SK-N-SH (cell line): ENCODE data around the gene ANO6. TPM values are rescaled to one million over a fixed set of nuclear protein-coding genes. Genes with fewer than 3 reads are reported as not detected.
A peak's percentile ranks its signal among the peaks of the same experiment; 100 is the strongest.

ENCODE experiments used
- CTCF ChIA-PET: fragments of 300-600, 350-600 bp; formaldehyde crosslinking; extraction: SDS; loops from one replicate; lab custom pipeline; 2021; lab: Yijun Ruan, JAX
- POLR2A ChIA-PET: fragments of 350-600 bp; sonication (Branson Sonifier 250); formaldehyde crosslinking; extraction: SDS; loops from one replicate; lab custom pipeline; 2020; ENCODE audit warnings: antibody characterized with exemption, inconsistent platforms; lab: Yijun Ruan, JAX
- DNase-seq: peaks from one replicate; pipeline ENCODE4 v3.0.0; 2012
- H2AFZ ChIP-seq: fragments of 200-600 bp; sonication (generic); 2 replicates; pipeline ENCODE4 v1.8.1; 2016; ENCODE audit warnings: antibody characterized with exemption, mild to moderate bottlenecking, low read depth
- H3F3A ChIP-seq: fragments of 200-600 bp; sonication (generic); replicated peaks from 2 replicates; pipeline ENCODE3; 2016; ENCODE audit warnings: antibody characterized with exemption, mild to moderate bottlenecking; ENCODE audit not compliant: insufficient read depth
- H3K27ac ChIP-seq, 2 experiments: fragments of 200-500 bp in 1 of 2; fragments of 200-600 bp in 1 of 2; sonication (Bioruptor generic) in 1 of 2; sonication (generic), shearing (Covaris generic) in 1 of 2; 2 replicates each; pipeline versions ENCODE4 v1.5.1 to v1.6.1; 2014 to 2016; ENCODE audit warnings: low read depth in 2 of 2, inconsistent platforms in 1 of 2, low read length in 1 of 2, mild to moderate bottlenecking in 1 of 2, mixed read lengths in 1 of 2
- H3K27me3 ChIP-seq: fragments of 200-600 bp; sonication (generic), shearing (Covaris generic); 2 replicates; pipeline ENCODE4 v1.6.1; 2016; ENCODE audit warnings: mixed run types; ENCODE audit not compliant: insufficient read depth
- H3K36me3 ChIP-seq, 2 experiments: fragments of 200-500 bp in 1 of 2; fragments of 200-600 bp in 1 of 2; sonication (Bioruptor generic) in 1 of 2; sonication (generic) in 1 of 2; replicated peaks in 1 of 2; 2 replicates each; pipeline versions ENCODE3 to v1.5.1; 2014 to 2016; ENCODE audit warnings: low read length in 1 of 2, mild to moderate bottlenecking in 1 of 2; ENCODE audit not compliant: insufficient read depth in 2 of 2, control insufficient read depth in 1 of 2
- H3K4me1 ChIP-seq, 2 experiments: fragments of 200-500 bp in 1 of 2; fragments of 200-600 bp in 1 of 2; sonication (Bioruptor generic) in 1 of 2; sonication (generic), shearing (Covaris generic) in 1 of 2; 2 replicates each; pipeline versions ENCODE4 v1.5.1 to v1.6.1; 2014 to 2016; ENCODE audit warnings: low read depth in 1 of 2, low read length in 1 of 2, mixed run types in 1 of 2; ENCODE audit not compliant: insufficient read depth in 2 of 2, control insufficient read depth in 1 of 2
- H3K4me2 ChIP-seq: fragments of 200-600 bp; sonication (generic), shearing (Covaris generic); 2 replicates; pipeline ENCODE4 v1.6.1; 2017; ENCODE audit warnings: mixed run types
- H3K4me3 ChIP-seq, 2 experiments: fragments of 200-500 bp in 1 of 2; fragments of 200-600 bp in 1 of 2; sonication (Bioruptor generic) in 1 of 2; sonication (generic), shearing (Covaris generic) in 1 of 2; 2 replicates each; pipeline versions ENCODE4 v1.5.1 to v1.8.1; 2014 to 2016; ENCODE audit warnings: low read depth in 2 of 2, inconsistent platforms in 1 of 2, low read length in 1 of 2, mild to moderate bottlenecking in 1 of 2, mixed read lengths in 1 of 2, moderate library complexity in 1 of 2
- H3K79me2 ChIP-seq: fragments of 200-600 bp; sonication (generic); 2 replicates; pipeline ENCODE4 v1.8.1; 2017; ENCODE audit warnings: mild to moderate bottlenecking; ENCODE audit not compliant: insufficient read depth
- H3K9ac ChIP-seq: fragments of 200-600 bp; sonication (generic); 2 replicates; pipeline ENCODE4 v1.6.1; 2017; ENCODE audit warnings: mixed run types
- H3K9me2 ChIP-seq: fragments of 200-600 bp; sonication (generic); 2 replicates; pipeline ENCODE4 v1.6.1; 2017; ENCODE audit warnings: mixed run types
- H3K9me3 ChIP-seq: fragments of 200-600 bp; sonication (generic); 2 replicates; pipeline ENCODE4 v1.6.1; 2017; ENCODE audit warnings: mixed run types, mild to moderate bottlenecking, moderate library complexity
- H4K20me1 ChIP-seq: fragments of 200-600 bp; sonication (generic); 2 replicates; pipeline ENCODE4 v1.6.1; 2017; ENCODE audit warnings: mild to moderate bottlenecking, mixed run types; ENCODE audit not compliant: insufficient read depth
- CHD2 ChIP-seq: fragments of 150-350 bp; IDR thresholded peaks from 2 replicates; pipeline ENCODE4 v1.6.1; 2018; ENCODE audit warnings: low read length; ENCODE audit not compliant: partially characterized antibody
- ELF1 ChIP-seq: IDR thresholded peaks from 2 replicates; pipeline ENCODE4 v1.4.0; 2012
- FOSL2 ChIP-seq: IDR thresholded peaks from 2 replicates; pipeline ENCODE4 v1.4.0; 2012; ENCODE audit warnings: low read depth, mild to moderate bottlenecking, moderate library complexity, borderline replicate concordance
- FOXJ3 ChIP-seq: sonication (generic); formaldehyde crosslinking; IDR thresholded peaks from 2 replicates; pipeline ENCODE4 v1.5.1; 2020; ENCODE audit warnings: mild to moderate bottlenecking, missing genetic modification reagents
- FOXM1 ChIP-seq: IDR thresholded peaks from 2 replicates; pipeline ENCODE4 v1.4.0; 2012; ENCODE audit warnings: low read depth, mild to moderate bottlenecking
- GABPA ChIP-seq: IDR thresholded peaks from 2 replicates; pipeline ENCODE4 v1.4.0; 2012; ENCODE audit warnings: low read depth, mild to moderate bottlenecking
- GATA2 ChIP-seq: sonication (generic); formaldehyde crosslinking; IDR thresholded peaks from 2 replicates; pipeline ENCODE4 v1.5.0; 2020; ENCODE audit warnings: mild to moderate bottlenecking, missing genetic modification reagents
- JUND ChIP-seq: IDR thresholded peaks from 2 replicates; pipeline ENCODE4 v1.4.0; 2012
- MXI1 ChIP-seq: IDR thresholded peaks from 2 replicates; pipeline ENCODE4 v1.6.1; 2012; ENCODE audit warnings: mild to moderate bottlenecking, low read depth, low read length, improper control_type of control experiment
- NFIC ChIP-seq: IDR thresholded peaks from 2 replicates; pipeline ENCODE4 v1.4.0; 2012; ENCODE audit warnings: borderline replicate concordance
- NRF1 ChIP-seq: IDR thresholded peaks from 2 replicates; pipeline ENCODE4 v1.6.1; 2012; ENCODE audit warnings: low read depth, mild to moderate bottlenecking, low read length
- POLR2AphosphoS5 ChIP-seq: IDR thresholded peaks from 2 replicates; pipeline ENCODE4 v1.6.1; 2012; ENCODE audit warnings: low read depth, low read length
- RCOR1 ChIP-seq: fragments of 150-350 bp; IDR thresholded peaks from 2 replicates; pipeline ENCODE4 v1.6.1; 2017; ENCODE audit warnings: antibody characterized with exemption, low read length
- RFX5 ChIP-seq: IDR thresholded peaks from 2 replicates; pipeline ENCODE4 v1.6.1; 2012; ENCODE audit warnings: mild to moderate bottlenecking, improper control_type of control experiment, low read length
- SIN3A ChIP-seq: IDR thresholded peaks from 2 replicates; pipeline ENCODE4 v1.6.1; 2012; ENCODE audit warnings: low read depth, mild to moderate bottlenecking, low read length, moderate library complexity, borderline replicate concordance
- TAF1 ChIP-seq: IDR thresholded peaks from 2 replicates; pipeline ENCODE4 v1.6.1; 2012; ENCODE audit warnings: low read depth, mild to moderate bottlenecking, low read length, moderate library complexity, borderline replicate concordance
- TCF12 ChIP-seq: IDR thresholded peaks from 2 replicates; pipeline ENCODE4 v1.4.0; 2012
- TEAD4 ChIP-seq: IDR thresholded peaks from 2 replicates; pipeline ENCODE4 v1.4.0; 2012; ENCODE audit warnings: mild to moderate bottlenecking, borderline replicate concordance; ENCODE audit not compliant: insufficient read depth
- WGBS: methylation state at CpG from one replicate; pipeline ENCODE4 v1.1.6; 2017; ENCODE audit warnings: low lambda C conversion rate; 5-methylcytosine and 5-hydroxymethylcytosine counted together
- polyA plus RNA-seq, 3 experiments: library from polyadenylated mRNA; depleted of rRNA; stranded (reverse); fragments of >200 nt; gene quantifications; 2 replicates each; pipeline ENCODE4 v1.2.3, GENCODE V29; 2012
- TF ChIP-seq, protein P1 (sequence below): IDR thresholded peaks from 2 replicates; pipeline ENCODE4; 2012
- TF ChIP-seq, protein P2 (sequence below): IDR thresholded peaks from 2 replicates; pipeline ENCODE4 v1.4.0; 2012; ENCODE audit warnings: low read depth
- TF ChIP-seq, protein P3 (sequence below): fragments of 150-350 bp; IDR thresholded peaks from 2 replicates; pipeline ENCODE4 v1.6.1; 2017; ENCODE audit warnings: antibody characterized with exemption, low read length, low read depth, borderline replicate concordance

The ANO6 gene
- polyA plus RNA-seq, 1 of the 3 experiments (the other 2 are of a cell fraction): 20.1 TPM

DNA sequence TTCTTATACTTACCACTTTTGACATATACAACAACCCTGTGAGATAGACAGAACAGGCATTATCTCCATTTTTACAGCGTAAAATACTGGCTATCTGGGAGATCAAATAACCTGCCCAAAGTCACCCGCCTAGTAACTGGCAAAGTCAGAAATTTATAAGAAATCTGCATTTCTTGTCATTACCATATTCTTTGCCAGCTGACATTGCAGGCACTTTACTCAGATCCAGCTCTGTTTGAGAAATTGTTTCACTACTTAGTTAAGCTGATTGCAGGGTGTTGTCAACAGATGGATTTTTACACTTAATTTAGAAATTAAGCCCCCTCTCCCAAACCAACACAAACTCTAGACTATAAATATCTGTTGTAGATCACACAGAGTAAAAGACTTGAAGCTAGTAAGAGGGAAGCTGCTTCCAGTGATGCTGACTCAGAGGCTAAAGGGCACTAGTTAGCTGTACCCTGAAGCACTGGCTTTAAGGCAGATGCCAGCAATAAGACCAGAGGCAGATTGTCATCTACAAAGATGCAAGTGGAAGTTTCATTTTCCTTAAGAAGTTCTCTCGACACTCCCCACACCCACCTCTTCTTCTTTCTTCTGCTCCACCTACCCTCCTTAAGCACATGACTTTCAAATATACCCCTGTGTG lies 153.1 kb downstream of the ANO6 start:
- H3F3A ChIP-seq: peaks cover 8% of the 10 kb centered on the region
- peaks cover 20 to 48% of the 10 kb centered on the region in 2 experiments for H3K36me3 ChIP-seq
- no peak overlapping the region for H3K9ac ChIP-seq
- no peak for DNase-seq
- H2AFZ ChIP-seq: no peak overlapping the region
- peaks cover 9% of the 10 kb centered on the region for H3K9me3 ChIP-seq
- H3K27me3 ChIP-seq: no peaks in the 10 kb centered on the region
- no peak overlapping the region for H3K4me3 ChIP-seq
- H3K79me2 ChIP-seq: peaks cover 8% of the 10 kb centered on the region; the same call in 1 of the 2 replicates
- POLR2A ChIA-PET: no interaction called here
- no peak overlapping the region for H3K4me2 ChIP-seq
- TF ChIP-seq NFIC (no peak), FOSL2 (peak; percentile 30; the same call in 1 of the 2 replicates), RFX5 (no peak), FOXJ3 (CRISPR knock-in tag) (no peak), POLR2AphosphoS5 (no peak), SIN3A (no peak), TEAD4 (no peak), GATA2 (CRISPR knock-in tag) (no peak), TAF1 (no peak), GABPA (no peak), JUND (0 out of 2 replicates have a peak, but pooled peaks have one; percentile 4), FOXM1 (no peak), ELF1 (no peak)
- TF ChIP-seq, protein P1, sequence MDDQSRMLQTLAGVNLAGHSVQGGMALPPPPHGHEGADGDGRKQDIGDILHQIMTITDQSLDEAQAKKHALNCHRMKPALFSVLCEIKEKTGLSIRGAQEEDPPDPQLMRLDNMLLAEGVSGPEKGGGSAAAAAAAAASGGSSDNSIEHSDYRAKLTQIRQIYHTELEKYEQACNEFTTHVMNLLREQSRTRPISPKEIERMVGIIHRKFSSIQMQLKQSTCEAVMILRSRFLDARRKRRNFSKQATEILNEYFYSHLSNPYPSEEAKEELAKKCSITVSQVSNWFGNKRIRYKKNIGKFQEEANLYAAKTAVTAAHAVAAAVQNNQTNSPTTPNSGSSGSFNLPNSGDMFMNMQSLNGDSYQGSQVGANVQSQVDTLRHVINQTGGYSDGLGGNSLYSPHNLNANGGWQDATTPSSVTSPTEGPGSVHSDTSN: no peak
- TF ChIP-seq, protein P2, sequence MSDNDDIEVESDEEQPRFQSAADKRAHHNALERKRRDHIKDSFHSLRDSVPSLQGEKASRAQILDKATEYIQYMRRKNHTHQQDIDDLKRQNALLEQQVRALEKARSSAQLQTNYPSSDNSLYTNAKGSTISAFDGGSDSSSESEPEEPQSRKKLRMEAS: no peak
- TF ChIP-seq, protein P3, sequence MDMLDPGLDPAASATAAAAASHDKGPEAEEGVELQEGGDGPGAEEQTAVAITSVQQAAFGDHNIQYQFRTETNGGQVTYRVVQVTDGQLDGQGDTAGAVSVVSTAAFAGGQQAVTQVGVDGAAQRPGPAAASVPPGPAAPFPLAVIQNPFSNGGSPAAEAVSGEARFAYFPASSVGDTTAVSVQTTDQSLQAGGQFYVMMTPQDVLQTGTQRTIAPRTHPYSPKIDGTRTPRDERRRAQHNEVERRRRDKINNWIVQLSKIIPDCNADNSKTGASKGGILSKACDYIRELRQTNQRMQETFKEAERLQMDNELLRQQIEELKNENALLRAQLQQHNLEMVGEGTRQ: no peak
- no peaks in the 10 kb centered on the region for H3K9me2 ChIP-seq
- no peaks in the 10 kb centered on the region for H4K20me1 ChIP-seq
- no peak overlapping the region for H3K27ac ChIP-seq
- H3K4me1 ChIP-seq: no peaks in the 10 kb centered on the region
- 84% methylated on average over 3 of the region's 3 CpGs for WGBS
- CTCF ChIA-PET: interaction anchor here (0.5 to 1.3 kb wide), 2 partner anchors 15 to 21 kb away, joined by 3 to 4 read pairs; no protein-coding TSS in a partner anchor

DNA sequence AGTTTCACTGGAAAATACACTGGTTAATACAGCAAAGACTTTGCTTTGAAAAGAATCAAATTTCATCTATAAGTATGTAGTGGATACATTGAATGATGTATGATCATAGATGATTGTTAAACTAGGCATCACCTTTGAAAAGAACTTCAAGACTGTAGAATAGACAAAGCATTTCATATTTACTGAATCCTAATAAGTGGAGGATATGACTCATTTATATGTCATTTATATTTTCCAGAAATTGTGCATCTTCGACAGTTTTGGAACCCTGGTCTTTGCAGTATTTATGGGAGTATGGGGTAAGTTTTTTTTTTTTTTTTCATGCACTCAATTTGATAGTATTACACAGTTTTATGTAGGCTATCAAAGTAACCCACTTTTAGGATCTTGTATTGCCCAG lies 161.9 kb downstream of the ANO6 start:
- H3K27me3 ChIP-seq: no peaks in the 10 kb centered on the region
- no peak overlapping the region for H2AFZ ChIP-seq
- H4K20me1 ChIP-seq: no peaks in the 10 kb centered on the region
- H3K4me1 ChIP-seq: peaks cover 0 to 18% of the 10 kb centered on the region in 2 experiments; a peak in 2 of 4 replicates
- H3K36me3 ChIP-seq: peaks cover 13 to 40% of the 10 kb centered on the region in 2 experiments
- no peaks in the 10 kb centered on the region for H3K9me3 ChIP-seq
- H3K9ac ChIP-seq: no peak overlapping the region
- no peak overlapping the region for H3K4me3 ChIP-seq
- POLR2A ChIA-PET: no interaction called here
- CTCF ChIA-PET: interaction anchor here (2.7 kb wide), 1 partner anchor 11 kb away, joined by 11 read pairs; no protein-coding TSS in a partner anchor
- 3% methylated on average over 1 of the region's 1 CpG for WGBS
- H3K27ac ChIP-seq: peak overlapping the region in 1 of 2 experiments; percentile 28; a peak in 2 of 4 replicates
- H3K9me2 ChIP-seq: no peaks in the 10 kb centered on the region
- no peak for DNase-seq
- H3K4me2 ChIP-seq: 0 out of 2 replicates have a peak overlapping the region, but pooled peaks have one; percentile 4
- peaks cover 22% of the 10 kb centered on the region for H3F3A ChIP-seq
- H3K79me2 ChIP-seq: no peaks in the 10 kb centered on the region
- TF ChIP-seq NFIC (no peak), TEAD4 (no peak), FOXJ3 (CRISPR knock-in tag) (no peak), NRF1 (no peak), FOXM1 (no peak), CHD2 (no peak), RCOR1 (no peak), TCF12 (peak; percentile 28; the same call in 1 of the 2 replicates), MXI1 (no peak), POLR2AphosphoS5 (no peak), FOSL2 (peak; percentile 58; the same call in 1 of the 2 replicates)
- TF ChIP-seq, protein P1: peak; percentile 34; the same call in 1 of the 2 replicates
- TF ChIP-seq, protein P3: no peak
- TF ChIP-seq, protein P2: no peak
